ENCODE measurements around the gene FBXO17. TPM values are rescaled to one million over a fixed set of nuclear protein-coding genes. Genes with fewer than 3 reads are reported as not detected.

FBXO17 gene
- total and polyA plus RNA-seq, 2 donors (not counting 3 experiments of a cell fraction or from before 2014, with no cell fraction given): 21.8 to 23.8 TPM

- H3K9me3 ChIP-seq (replicated peaks; ENCODE audit: control insufficient read depth, insufficient read depth, low read length): no peaks in the 10 kb centered on the region
- no peaks in the 10 kb centered on the region for H3K79me2 ChIP-seq (ENCODE audit: control insufficient read depth, insufficient read depth, low read length)
- H3K9me1 ChIP-seq (replicated peaks; ENCODE audit: control insufficient read depth, extremely low read depth, insufficient read depth, low read length): no peaks in the 10 kb centered on the region
- no peak overlapping the region for H3K9ac ChIP-seq (replicated peaks; ENCODE audit: extremely low read depth, insufficient read depth, low read length)
- no peak overlapping the region for H3K27ac ChIP-seq (ENCODE audit: insufficient read depth, low read depth, low read length)
- intact Hi-C loops (cut with micrococcal nuclease) (no loop called here), dilution Hi-C loops (cut with MboI; ENCODE audit: extremely low pct_ligation_motif_present, low sequenced_read_pairs) (no loop called here)
- H2AFZ ChIP-seq (ENCODE audit: low read depth, low read length): no peak overlapping the region
- no peak for FAIRE-seq
- BruUV-seq (replicated peaks): no TSS peak
- no peak overlapping the region for H3K4me2 ChIP-seq (ENCODE audit: insufficient read depth, low read length)
- ChIA-PET CTCF (interaction anchor here (1.2 to 1.6 kb wide), 3 partner anchors 9 to 24 kb away, joined by 3 to 4 read pairs (median 4); partner anchors contain the start of gene NFKBIB), POLR2A (no interaction called here)
- DNase-seq (ENCODE audit: low read depth, low spot score): no peak
- TF ChIP-seq POLR2AphosphoS5 (IDR thresholded peaks at IDR 0.05; ENCODE audit: insufficient read depth, low read depth, low read length) (no peak), EZH2 (IDR thresholded peaks at IDR 0.05; ENCODE audit: borderline replicate concordance, low read depth, low read length, severe bottlenecking) (no peak), MYC (IDR thresholded peaks at IDR 0.05; ENCODE audit: low read depth, low read length) (no peak), JUN (IDR thresholded peaks at IDR 0.05; ENCODE audit: borderline replicate concordance, insufficient read depth, insufficient read length, low read depth) (no peak), GATA2 (IDR thresholded peaks at IDR 0.05; ENCODE audit: insufficient read depth, insufficient read length, low read depth, low read length) (no peak), POLR2A (IDR thresholded peaks at IDR 0.05; ENCODE audit: low read depth, low read length) (no peak), FOS (IDR thresholded peaks at IDR 0.05; ENCODE audit: borderline replicate concordance, insufficient read depth, low read length) (no peak)
- TF ChIP-seq, protein P1, sequence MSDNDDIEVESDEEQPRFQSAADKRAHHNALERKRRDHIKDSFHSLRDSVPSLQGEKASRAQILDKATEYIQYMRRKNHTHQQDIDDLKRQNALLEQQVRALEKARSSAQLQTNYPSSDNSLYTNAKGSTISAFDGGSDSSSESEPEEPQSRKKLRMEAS (IDR thresholded peaks at IDR 0.05; ENCODE audit: insufficient read depth, insufficient read length): no peak
- TF ChIP-seq, protein P2, sequence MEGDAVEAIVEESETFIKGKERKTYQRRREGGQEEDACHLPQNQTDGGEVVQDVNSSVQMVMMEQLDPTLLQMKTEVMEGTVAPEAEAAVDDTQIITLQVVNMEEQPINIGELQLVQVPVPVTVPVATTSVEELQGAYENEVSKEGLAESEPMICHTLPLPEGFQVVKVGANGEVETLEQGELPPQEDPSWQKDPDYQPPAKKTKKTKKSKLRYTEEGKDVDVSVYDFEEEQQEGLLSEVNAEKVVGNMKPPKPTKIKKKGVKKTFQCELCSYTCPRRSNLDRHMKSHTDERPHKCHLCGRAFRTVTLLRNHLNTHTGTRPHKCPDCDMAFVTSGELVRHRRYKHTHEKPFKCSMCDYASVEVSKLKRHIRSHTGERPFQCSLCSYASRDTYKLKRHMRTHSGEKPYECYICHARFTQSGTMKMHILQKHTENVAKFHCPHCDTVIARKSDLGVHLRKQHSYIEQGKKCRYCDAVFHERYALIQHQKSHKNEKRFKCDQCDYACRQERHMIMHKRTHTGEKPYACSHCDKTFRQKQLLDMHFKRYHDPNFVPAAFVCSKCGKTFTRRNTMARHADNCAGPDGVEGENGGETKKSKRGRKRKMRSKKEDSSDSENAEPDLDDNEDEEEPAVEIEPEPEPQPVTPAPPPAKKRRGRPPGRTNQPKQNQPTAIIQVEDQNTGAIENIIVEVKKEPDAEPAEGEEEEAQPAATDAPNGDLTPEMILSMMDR (IDR thresholded peaks at IDR 0.05; ENCODE audit: extremely low read depth in 1 of 2, insufficient read depth in 1 of 2, low read depth in 1 of 2, low read length in 2 of 2): no peak
- peaks cover 0 to 9% of the 10 kb centered on the region in 2 experiments for H3K36me3 ChIP-seq (ENCODE audit: control insufficient read depth in 2 of 2, extremely low read depth in 1 of 2, insufficient read depth in 2 of 2, low read length in 2 of 2)
- no peaks in the 10 kb centered on the region for H3K4me1 ChIP-seq (ENCODE audit: control insufficient read depth, extremely low read depth, insufficient read depth, low read length)
- no peak overlapping the region for H3K4me3 ChIP-seq (replicated peaks in 1 of 3; ENCODE audit: insufficient read depth in 1 of 3, low read depth in 1 of 3, low read length in 3 of 3)
- no peaks in the 10 kb centered on the region for H3K27me3 ChIP-seq (ENCODE audit: control insufficient read depth in 2 of 2, insufficient read depth in 2 of 2, low read length in 2 of 2)
- no peaks in the 10 kb centered on the region for H4K20me1 ChIP-seq (replicated peaks; ENCODE audit: control insufficient read depth, extremely low read depth, insufficient read depth, low read length)
Measured at GRCh38 chr19:38911388-38912001, 64.0 kb downstream of the FBXO17 start.

All from endothelial cell of umbilical vein (primary cell).